ENCODE data around the gene UNC13A. TPM values are rescaled to one million over a fixed set of nuclear protein-coding genes. Genes with fewer than 3 reads are reported as not detected.

The UNC13A gene
- total RNA-seq, 1 donor from 2014 or later, result 0.04 TPM

- ChIA-PET POLR2A (interaction anchor here (0.6 kb wide), 1 partner anchor 43 kb away, joined by 4 read pairs; no protein-coding TSS in a partner anchor), CTCF (interaction anchor here (0.9 to 1.8 kb wide), 2 partner anchors 13 to 63 kb away, joined by 3 to 5 read pairs; no protein-coding TSS in a partner anchor)
- H3K9me3 Mint-ChIP-seq, result no peaks in the 10 kb centered on the region
- peaks cover 50% of the 10 kb centered on the region for H3K36me3 Mint-ChIP-seq (ENCODE audit: low read depth)
- H3K4me3 Mint-ChIP-seq, result no peak overlapping the region
- H3K27me3 Mint-ChIP-seq, result no peaks in the 10 kb centered on the region
- peaks cover 13% of the 10 kb centered on the region for H3K4me1 Mint-ChIP-seq
- intact Hi-C loops (cut with micrococcal nuclease), result no loop called here
- DNase-seq (no peak), ATAC-seq (ENCODE audit: low read depth) (no peak)
- no peak for TF ChIP-seq CTCF (IDR thresholded peaks at IDR 0.05)
- peak overlapping the region; percentile 43 for H3K27ac Mint-ChIP-seq
Measured at GRCh38 chr19:17560205-17560595, 128.0 kb downstream of the UNC13A start.

GRCh38 chr19:17557466-17557865 is 130.7 kb downstream of the UNC13A start:
- CTCF ChIA-PET, result interaction anchor here (1.6 to 2.7 kb wide), 2 partner anchors 16 to 61 kb away, joined by 5 to 13 read pairs; no protein-coding TSS in a partner anchor
- no peak for ATAC-seq (ENCODE audit: low read depth)
- no peaks in the 10 kb centered on the region for H3K9me3 Mint-ChIP-seq
- H3K27ac Mint-ChIP-seq, result peak overlapping the region; percentile 30
- no peak for TF ChIP-seq CTCF (IDR thresholded peaks at IDR 0.05)
- peaks cover 44% of the 10 kb centered on the region for H3K36me3 Mint-ChIP-seq (ENCODE audit: low read depth)
- H3K4me3 Mint-ChIP-seq, result peak overlapping the region; percentile 84
- H3K27me3 Mint-ChIP-seq, result no peaks in the 10 kb centered on the region
- intact Hi-C loops (cut with micrococcal nuclease), result loop anchor here (10.0 kb wide), 1 partner anchor 297 kb away; the partner anchor contains the start of gene RPL18A
- no peak for DNase-seq
- peaks cover 23% of the 10 kb centered on the region for H3K4me1 Mint-ChIP-seq
- POLR2A ChIA-PET, result interaction anchor here (0.6 to 3.0 kb wide), 4 partner anchors 31 to 302 kb away, joined by 6 to 15 read pairs (median 14); partner anchors contain the start of gene PGLS

GRCh38 chr19:17556995-17557394 is 131.2 kb downstream of the UNC13A start:
- H3K9me3 Mint-ChIP-seq, result no peaks in the 10 kb centered on the region
- peak overlapping the region; percentile 84 for H3K4me3 Mint-ChIP-seq
- peaks cover 42% of the 10 kb centered on the region for H3K36me3 Mint-ChIP-seq (ENCODE audit: low read depth)
- ATAC-seq (ENCODE audit: low read depth), result no peak
- POLR2A ChIA-PET, result interaction anchor here (0.6 to 3.0 kb wide), 8 partner anchors 18 to 1346 kb away, joined by 3 to 15 read pairs (median 7); partner anchors contain the start of gene PGLS
- H3K27ac Mint-ChIP-seq, result peak overlapping the region; percentile 30
- no peak for TF ChIP-seq CTCF (IDR thresholded peaks at IDR 0.05)
- CTCF ChIA-PET, result interaction anchor here (1.0 to 2.7 kb wide), 3 partner anchors 16 to 61 kb away, joined by 3 to 13 read pairs (median 5); no protein-coding TSS in a partner anchor
- no peak for DNase-seq
- intact Hi-C loops (cut with micrococcal nuclease), result loop anchor here (10.0 kb wide), 1 partner anchor 298 kb away; the partner anchor contains the start of gene RPL18A
- H3K4me1 Mint-ChIP-seq, result peaks cover 23% of the 10 kb centered on the region
- H3K27me3 Mint-ChIP-seq, result no peaks in the 10 kb centered on the region

GRCh38 chr19:17555929-17556813 is 132.0 kb downstream of the UNC13A start:
- no peak for DNase-seq

More at GRCh38 chr19:17555929-17556813, 132.0 kb downstream of the UNC13A start:
- intact Hi-C loops (cut with micrococcal nuclease), result loop anchor here (1.0 to 10.0 kb wide), 6 partner anchors 17 to 299 kb away; partner anchors contain the start of gene RPL18A
- CTCF ChIA-PET, result interaction anchor here (1.0 to 2.7 kb wide), 2 partner anchors 16 to 60 kb away, joined by 3 to 13 read pairs; no protein-coding TSS in a partner anchor
- ATAC-seq (ENCODE audit: low read depth), result peak; percentile 17
- Mint-ChIP-seq H3K4me1 (peaks cover 23% of the 10 kb centered on the region), H3K27me3 (no peaks in the 10 kb centered on the region), H3K4me3 (peak overlapping the region; percentile 84), H3K36me3 (ENCODE audit: low read depth) (peaks cover 40% of the 10 kb centered on the region), H3K27ac (peak overlapping the region; percentile 68), H3K9me3 (no peaks in the 10 kb centered on the region)
- no peak for TF ChIP-seq CTCF (IDR thresholded peaks at IDR 0.05)
- POLR2A ChIA-PET, result interaction anchor here (0.6 to 3.0 kb wide), 12 partner anchors 17 to 1345 kb away, joined by 3 to 15 read pairs (median 4); partner anchors contain the start of gene PGLS
